HG03354 (cell line): Measurements from ENCODE around the gene GRIK2.

ENCODE experiments used
- ATAC-seq: cut with Tn5 transposase; IDR thresholded peaks from one replicate; pipeline ENCODE4 v1.9.1; 2021; ENCODE audit warnings: mild to moderate bottlenecking; ENCODE audit not compliant: unreplicated experiment, poor library complexity, severe bottlenecking

GRIK2 gene

DNA sequence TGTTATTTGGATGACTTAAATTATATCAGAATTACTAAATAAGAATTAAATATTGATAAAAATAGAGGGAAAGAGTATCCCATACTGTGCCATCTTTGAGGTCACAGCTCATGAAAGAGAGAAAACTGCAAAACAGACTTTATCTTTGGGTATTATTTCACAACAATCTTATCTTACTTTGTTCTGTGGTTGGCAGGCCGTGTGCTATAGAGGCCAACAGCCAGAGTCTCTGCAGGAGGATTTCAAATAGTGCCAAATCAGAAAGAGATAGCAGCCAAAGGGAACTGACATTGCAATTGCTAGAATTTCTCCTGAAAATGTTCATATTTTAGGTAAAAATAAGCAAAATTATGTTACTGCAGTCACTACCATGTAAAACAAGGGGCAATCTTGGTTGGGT is 354.2 kb downstream of the GRIK2 start:
- ATAC-seq = no peak

DNA sequence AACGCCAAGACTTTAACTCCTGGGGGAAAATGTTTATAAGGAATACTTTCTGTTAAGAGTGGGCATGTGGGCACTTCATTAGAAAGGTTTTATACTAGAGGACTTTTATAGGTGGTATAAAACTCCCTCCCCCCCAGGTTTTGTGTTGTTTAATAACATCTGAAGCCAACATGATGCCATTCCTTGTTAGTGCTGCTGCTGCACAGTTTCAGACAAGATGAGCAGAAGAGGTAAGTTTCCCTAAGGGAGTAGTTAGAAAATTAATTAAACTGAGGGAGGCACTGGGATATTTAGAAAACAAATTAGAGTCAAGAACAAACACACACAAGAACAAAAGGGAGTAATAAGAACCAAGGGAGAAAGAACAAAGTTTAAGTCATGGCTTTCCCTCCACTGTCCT is 362.4 kb downstream of the GRIK2 start:
- ATAC-seq = no peak

DNA sequence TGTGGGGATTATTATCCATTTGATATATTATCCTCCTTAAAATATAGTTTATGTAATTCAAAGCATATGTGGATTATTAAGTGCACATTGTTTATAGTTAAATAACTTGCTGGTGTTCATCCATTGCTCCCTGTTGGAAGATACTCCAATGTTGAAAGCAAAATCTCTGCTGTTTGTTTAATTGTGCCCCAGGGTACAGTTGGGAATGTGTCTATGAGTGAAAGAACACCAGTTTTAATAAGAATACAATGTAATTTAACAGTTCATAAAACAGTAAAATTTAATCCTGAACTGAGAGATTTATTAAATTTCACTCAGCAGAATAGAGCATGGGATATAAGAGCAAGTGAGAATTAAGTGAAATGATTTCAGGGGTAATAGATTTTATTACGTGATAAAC is 364.9 kb downstream of the GRIK2 start:
- ATAC-seq = no peak

DNA sequence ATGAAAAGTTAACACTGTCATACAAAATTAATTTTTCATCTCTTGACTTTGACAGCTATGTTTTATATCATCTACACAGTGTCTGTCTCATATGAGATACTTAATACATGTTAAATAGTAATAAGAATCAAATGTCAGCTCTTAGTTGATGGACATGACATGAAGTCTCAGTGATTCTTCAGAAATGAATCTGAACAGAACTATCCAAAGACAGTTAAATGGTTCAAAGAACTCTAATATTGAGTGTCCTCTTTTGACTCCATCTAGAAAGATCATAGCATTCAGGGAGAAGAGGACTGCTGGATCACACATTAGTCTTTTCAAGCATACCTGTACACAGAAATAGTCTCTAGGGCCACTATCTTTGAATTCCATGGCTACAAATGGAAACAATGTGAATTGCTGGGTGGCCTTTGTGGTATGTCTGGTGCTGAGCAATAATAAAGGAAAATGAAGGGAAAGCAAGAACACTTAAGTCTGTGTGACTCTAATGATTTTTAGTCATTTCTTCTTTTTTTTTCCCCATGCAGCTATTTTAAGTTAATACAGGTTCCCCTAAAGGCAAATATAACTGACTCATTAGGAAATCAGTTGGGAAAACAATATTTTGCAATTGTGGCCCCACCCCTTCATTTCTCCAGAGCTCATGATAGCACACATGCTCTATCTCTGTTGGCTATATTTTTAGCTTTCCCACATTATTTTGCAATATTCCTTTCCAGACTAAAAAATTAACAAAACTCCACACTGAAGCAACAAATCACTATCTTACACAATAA is 367.5 kb downstream of the GRIK2 start:
- ATAC-seq = no peak

GRCh38 chr6:101762851-101763250 is 369.3 kb downstream of the GRIK2 start:
- ATAC-seq = no peak

DNA sequence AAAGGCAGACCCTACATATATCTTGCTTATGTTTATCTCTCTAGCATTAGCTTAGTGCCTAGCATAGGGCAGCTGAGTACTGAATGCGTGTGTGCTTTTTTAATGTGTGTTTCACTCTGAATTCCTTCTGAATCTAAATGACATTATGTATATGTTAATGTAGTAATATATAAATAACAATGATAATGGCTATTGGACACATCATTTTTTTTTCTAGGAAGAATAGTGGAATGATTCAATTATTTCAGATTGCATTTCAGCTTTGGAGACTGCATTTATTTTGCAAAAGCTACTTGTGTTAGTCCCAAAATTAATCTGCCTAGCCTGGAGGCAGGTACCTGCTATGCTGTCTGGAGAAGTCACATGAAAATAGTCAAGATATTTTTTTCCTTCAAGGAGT is 371.8 kb downstream of the GRIK2 start:
- ATAC-seq = no peak

GRCh38 chr6:101770116-101770515 is 376.6 kb downstream of the GRIK2 start:
- no peak for ATAC-seq

- no peak for ATAC-seq
Measured at GRCh38 chr6:101776919-101777350, 383.4 kb downstream of the GRIK2 start.

DNA sequence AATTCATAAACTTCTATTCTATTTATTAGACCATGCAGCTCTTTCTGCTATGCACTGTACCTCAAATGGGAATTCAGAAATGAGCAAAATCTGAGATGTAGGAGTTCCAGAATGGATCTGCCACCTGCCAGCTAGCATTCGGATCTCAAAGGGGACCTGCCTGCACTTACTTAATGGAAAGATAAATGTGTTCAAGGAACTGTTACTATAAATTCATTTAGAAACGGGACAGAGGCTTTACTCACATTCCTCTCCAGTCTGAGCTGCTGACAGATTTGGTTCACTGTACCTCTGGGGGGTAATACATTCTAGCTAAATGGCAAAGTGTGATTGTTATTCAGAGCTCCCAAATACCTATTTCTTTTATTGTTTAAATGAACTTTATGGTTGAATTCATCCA is 384.1 kb downstream of the GRIK2 start:
- ATAC-seq = no peak

- ATAC-seq = no peak
Measured at GRCh38 chr6:101779051-101779844, 385.7 kb downstream of the GRIK2 start.

- ATAC-seq = no peak
Measured at GRCh38 chr6:101783287-101783686, 389.8 kb downstream of the GRIK2 start.

GRCh38 chr6:101784094-101784493 is 390.6 kb downstream of the GRIK2 start:
- ATAC-seq = no peak

- no peak for ATAC-seq
Measured at GRCh38 chr6:101799531-101799930, 406.0 kb downstream of the GRIK2 start.

- ATAC-seq = no peak
Measured at GRCh38 chr6:101800598-101800997, 407.1 kb downstream of the GRIK2 start.

- ATAC-seq = no peak
Measured at GRCh38 chr6:101803136-101803535, 409.6 kb downstream of the GRIK2 start.

DNA sequence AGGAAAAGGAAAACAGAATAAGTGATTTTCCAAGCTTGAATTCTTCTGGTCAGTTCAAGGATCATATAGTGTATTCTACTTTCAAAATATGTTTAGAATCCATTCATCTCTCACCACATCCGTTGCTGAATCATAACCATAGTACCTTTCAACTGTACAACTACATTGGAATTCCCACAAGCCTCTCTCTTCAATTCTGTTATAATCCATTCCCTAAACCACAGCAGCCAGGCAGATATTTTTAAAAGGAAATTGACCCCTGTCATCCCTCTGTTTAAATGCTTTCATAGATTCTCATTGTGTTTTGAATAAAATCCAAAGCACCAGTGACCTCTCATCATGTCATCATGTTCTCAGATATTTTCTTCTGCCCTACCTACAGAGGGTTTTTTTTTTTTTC is 412.7 kb downstream of the GRIK2 start:
- ATAC-seq = no peak

DNA sequence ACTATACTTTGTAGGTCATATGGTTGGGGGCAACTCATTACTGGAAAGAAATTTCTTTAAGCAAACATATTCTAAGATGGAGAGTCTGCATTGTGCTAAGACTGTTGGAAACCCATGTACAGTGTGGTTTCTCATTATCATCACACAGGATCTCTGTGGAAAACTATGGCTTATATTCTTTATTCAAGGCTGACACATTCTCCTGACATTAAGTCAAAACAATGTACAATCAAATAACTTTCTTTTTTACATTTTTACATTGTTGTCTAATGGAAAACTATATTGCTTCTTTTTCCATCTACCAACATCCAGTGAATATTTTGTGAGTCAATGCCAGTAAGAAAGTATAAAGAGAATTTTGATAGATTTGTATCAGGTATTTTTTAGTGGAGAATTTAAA is 417.6 kb downstream of the GRIK2 start:
- ATAC-seq = no peak

GRCh38 chr6:101816716-101817115 is 423.2 kb downstream of the GRIK2 start:
- ATAC-seq = no peak

DNA sequence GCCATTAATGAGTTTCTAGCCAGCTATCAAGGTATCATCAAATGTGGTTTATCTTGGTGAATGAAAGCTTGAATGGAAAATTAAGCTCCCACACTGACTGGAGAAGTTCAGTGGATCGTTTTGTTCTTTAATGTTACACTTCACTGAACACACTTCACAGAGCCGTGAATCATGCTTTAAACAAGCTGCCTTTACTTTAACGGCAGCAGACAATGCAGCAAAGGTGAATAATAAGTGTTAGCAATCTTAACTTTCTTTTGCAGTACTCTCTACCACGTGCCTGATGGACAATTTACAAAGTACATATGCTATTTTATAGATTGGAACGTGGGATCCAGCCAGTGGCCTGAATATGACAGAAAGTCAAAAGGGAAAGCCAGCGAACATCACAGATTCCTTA is 424.5 kb downstream of the GRIK2 start:
- ATAC-seq = no peak

GRCh38 chr6:101824551-101825345 is 431.2 kb downstream of the GRIK2 start:
- no peak for ATAC-seq
